Right atrium auricular region (tissue), 2 donors: ENCODE results near the gene ARF6. TPM values are rescaled to one million over a fixed set of nuclear protein-coding genes. Genes with fewer than 3 reads are reported as not detected.
"Not testable (repeated sequence)": the region's sequence is repeated elsewhere in the genome, so short reads cannot be mapped to it uniquely, and the experiment has no call there.

Experiments used
- DNase-seq: peaks from one replicate; pipeline ENCODE4 v3.0.0-alpha.2; 2019; ENCODE audit warnings: low spot score
- H3K27ac ChIP-seq, 2 donors: fragments of 200-600 bp; sonication (generic); 1 replicate in 1 of 2; 2 replicates in 1 of 2; pipeline ENCODE4 v1.5.1; 2016 to 2019
- H3K27me3 ChIP-seq, 2 donors: fragments of 200-600 bp; sonication (generic); one replicate each; pipeline versions ENCODE4 v1.5.1 to v1.6.0; 2017 to 2019
- H3K36me3 ChIP-seq: fragments of 200-600 bp; sonication (generic); one replicate; pipeline ENCODE4 v1.5.1; 2016
- H3K4me1 ChIP-seq, 2 donors: fragments of 200-600 bp; sonication (generic); one replicate each; pipeline versions ENCODE4 v1.5.1 to v1.6.0; 2017 to 2019
- H3K4me3 ChIP-seq, 2 donors: fragments of 200-600 bp; sonication (generic); 1 replicate in 1 of 2; 2 replicates in 1 of 2; pipeline ENCODE4 v1.5.1; 2017 to 2019; ENCODE audit warnings: mild to moderate bottlenecking in 1 of 2, moderate library complexity in 1 of 2
- H3K9me3 ChIP-seq, 2 donors: fragments of 200-600 bp; sonication (generic); one replicate each; pipeline ENCODE4 v1.5.1; 2019
- total RNA-seq, 2 donors: library from RNA; depleted of rRNA; stranded (reverse); fragments of >200 nt; gene quantifications; one replicate each; pipeline ENCODE4 v1.1.0, GENCODE V29; 2016
- TF ChIP-seq, protein P1 (sequence below), 2 donors: fragments of 200-600 bp; sonication (generic); IDR thresholded peaks; one replicate each; pipeline ENCODE4 v1.5.1; 2019; ENCODE audit warnings: antibody characterized with exemption in 2 of 2

Gene ARF6
- total RNA-seq, 2 donors from 2014 or later: 21.4 to 25.1 TPM

DNA sequence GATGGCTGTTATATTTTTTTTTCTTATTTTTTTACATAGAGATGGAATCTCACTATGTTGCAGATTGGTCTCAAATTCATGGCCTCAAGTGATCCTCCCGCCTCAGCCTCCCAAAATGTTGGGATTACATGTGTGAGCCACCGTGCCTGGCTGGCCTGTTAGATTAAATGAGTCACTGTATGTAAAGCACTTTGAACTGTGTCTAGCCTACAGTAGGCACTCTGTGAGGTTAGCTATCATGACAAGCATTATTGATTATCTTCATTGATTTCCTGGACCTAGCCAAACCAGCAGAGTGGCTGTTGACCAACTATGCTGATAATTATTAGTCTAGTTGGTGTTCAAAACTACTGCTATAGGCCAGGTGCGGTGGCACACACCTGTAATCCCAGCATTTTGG lies 42.6 kb downstream of the ARF6 start:
- DNase-seq: no peak
- H3K4me3 ChIP-seq: no peak overlapping the region
- H3K27ac ChIP-seq: no peak overlapping the region
- H3K27me3 ChIP-seq: no peaks in the 10 kb centered on the region
- TF ChIP-seq, protein P1, sequence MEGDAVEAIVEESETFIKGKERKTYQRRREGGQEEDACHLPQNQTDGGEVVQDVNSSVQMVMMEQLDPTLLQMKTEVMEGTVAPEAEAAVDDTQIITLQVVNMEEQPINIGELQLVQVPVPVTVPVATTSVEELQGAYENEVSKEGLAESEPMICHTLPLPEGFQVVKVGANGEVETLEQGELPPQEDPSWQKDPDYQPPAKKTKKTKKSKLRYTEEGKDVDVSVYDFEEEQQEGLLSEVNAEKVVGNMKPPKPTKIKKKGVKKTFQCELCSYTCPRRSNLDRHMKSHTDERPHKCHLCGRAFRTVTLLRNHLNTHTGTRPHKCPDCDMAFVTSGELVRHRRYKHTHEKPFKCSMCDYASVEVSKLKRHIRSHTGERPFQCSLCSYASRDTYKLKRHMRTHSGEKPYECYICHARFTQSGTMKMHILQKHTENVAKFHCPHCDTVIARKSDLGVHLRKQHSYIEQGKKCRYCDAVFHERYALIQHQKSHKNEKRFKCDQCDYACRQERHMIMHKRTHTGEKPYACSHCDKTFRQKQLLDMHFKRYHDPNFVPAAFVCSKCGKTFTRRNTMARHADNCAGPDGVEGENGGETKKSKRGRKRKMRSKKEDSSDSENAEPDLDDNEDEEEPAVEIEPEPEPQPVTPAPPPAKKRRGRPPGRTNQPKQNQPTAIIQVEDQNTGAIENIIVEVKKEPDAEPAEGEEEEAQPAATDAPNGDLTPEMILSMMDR (IDR thresholded peaks at IDR 0.05): no peak
- no peaks in the 10 kb centered on the region for H3K9me3 ChIP-seq
- no peaks in the 10 kb centered on the region for H3K36me3 ChIP-seq
- H3K4me1 ChIP-seq: no peaks in the 10 kb centered on the region

GRCh38 chr14:49936246-49936645 lies 43.4 kb downstream of the ARF6 start:
- not testable (repeated sequence) for H3K36me3 ChIP-seq, H3K27me3 ChIP-seq, H3K27ac ChIP-seq, H3K4me1 ChIP-seq, H3K4me3 ChIP-seq, H3K9me3 ChIP-seq, DNase-seq

DNA sequence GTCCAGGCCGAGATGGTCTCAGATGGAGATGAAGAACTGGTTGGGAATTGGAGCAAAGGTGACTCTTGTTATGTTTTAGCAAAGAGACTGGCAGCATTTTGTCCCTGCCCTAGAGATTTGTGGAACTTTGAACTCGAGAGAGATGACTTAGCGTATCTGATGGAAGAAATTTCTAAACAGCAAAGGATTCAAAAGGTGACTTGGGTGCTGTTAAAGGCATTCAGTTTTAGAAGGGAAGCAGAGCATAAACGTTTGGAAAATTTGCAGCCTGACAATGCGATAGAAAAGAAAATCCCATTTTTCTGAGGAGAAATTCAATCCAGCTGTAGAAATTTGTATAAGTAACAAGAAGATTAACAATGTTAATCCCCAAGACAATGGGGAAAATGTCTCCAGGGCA lies 44.0 kb downstream of the ARF6 start:
- not testable (repeated sequence) for DNase-seq, H3K27ac ChIP-seq, H3K4me3 ChIP-seq, H3K9me3 ChIP-seq, H3K4me1 ChIP-seq, H3K36me3 ChIP-seq, H3K27me3 ChIP-seq

DNA sequence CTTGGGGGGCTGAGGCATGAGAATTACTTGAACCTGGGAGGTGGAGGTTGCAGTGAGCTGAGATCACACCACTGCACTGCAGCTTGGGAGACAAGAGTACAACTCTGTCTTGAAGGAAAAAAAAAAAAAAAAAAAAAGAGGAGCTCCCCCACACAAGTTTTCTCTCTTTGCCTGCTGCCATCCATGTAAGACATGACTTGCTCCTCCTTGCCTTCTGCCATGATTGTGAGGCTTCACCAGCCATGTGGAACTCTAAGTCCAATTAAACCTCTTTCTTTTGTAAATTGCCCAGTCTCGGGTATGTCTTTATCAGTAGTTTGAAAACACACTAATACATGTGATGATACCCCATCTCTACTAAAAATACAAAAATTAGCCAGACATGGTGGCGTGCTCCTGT lies 46.3 kb downstream of the ARF6 start:
- not testable (repeated sequence) for H3K27me3 ChIP-seq, DNase-seq, H3K27ac ChIP-seq, H3K4me3 ChIP-seq, H3K9me3 ChIP-seq, H3K36me3 ChIP-seq, H3K4me1 ChIP-seq

- no peak overlapping the region for H3K4me3 ChIP-seq
- H3K36me3 ChIP-seq: no peaks in the 10 kb centered on the region
- TF ChIP-seq, protein P1 (IDR thresholded peaks at IDR 0.05): no peak
- no peak for DNase-seq
- H3K9me3 ChIP-seq: no peaks in the 10 kb centered on the region
- H3K27me3 ChIP-seq: no peaks in the 10 kb centered on the region
- no peaks in the 10 kb centered on the region for H3K4me1 ChIP-seq
- no peak overlapping the region for H3K27ac ChIP-seq
Measured at GRCh38 chr14:49939884-49940510, 47.1 kb downstream of the ARF6 start.

DNA sequence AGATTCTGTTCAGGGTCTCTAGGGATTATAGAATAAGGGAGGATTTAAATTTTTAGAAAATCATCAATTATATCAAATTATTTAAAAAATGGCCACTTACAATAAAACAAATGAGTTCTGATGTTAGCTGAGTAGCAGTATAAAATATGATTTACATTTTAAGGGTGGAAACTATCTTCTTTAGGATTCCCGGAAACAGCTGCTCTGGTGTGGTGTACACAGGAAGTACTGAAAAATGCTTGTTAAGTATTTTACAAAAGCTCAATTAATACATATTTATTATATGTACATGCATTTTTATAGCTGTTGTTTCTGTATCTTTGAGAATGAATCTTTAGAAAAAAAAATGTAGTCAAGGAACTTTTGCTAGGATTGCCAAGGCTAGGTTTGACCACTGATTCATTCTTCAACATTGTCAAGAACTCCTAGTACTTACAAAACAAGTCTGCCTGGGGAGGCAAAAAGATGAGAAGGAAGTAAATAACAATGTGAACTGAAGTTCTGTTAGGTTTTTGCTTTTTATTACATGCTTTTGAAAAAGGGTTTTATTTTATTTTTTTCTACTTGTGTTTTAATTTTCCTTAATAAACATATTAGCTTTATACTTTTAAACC lies 48.0 kb downstream of the ARF6 start:
- TF ChIP-seq, protein P1 (IDR thresholded peaks at IDR 0.05): no peak
- Histone ChIP-seq H3K27me3 (no peaks in the 10 kb centered on the region), H3K36me3 (no peaks in the 10 kb centered on the region), H3K27ac (no peak overlapping the region), H3K4me3 (no peak overlapping the region), H3K4me1 (no peaks in the 10 kb centered on the region), H3K9me3 (no peaks in the 10 kb centered on the region)
- DNase-seq: no peak

DNA sequence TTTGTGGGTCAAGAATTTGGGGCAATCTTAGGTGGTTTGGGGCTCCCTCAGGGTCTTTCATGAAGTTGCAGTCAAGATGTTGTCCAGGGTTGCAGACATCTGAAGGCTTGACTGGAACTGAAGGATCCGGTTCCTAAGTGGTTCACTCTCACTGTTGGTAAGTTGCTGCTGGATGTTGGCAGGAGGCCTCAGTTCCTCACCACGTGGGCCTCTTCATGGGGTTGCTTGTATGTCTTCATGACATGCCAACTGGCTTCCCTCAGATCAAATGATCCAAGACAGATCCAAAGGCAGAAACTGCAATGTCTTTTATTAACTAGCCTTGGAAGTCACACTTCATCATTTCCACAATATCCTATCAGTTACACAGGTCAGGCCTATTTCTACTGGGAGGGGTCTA lies 49.2 kb downstream of the ARF6 start:
- H3K27ac ChIP-seq: no peak overlapping the region

More for the DNA sequence above, 49.2 kb downstream of the ARF6 start:
- Histone ChIP-seq H3K27me3 (no peaks in the 10 kb centered on the region), H3K4me1 (peaks cover 0 to 8% of the 10 kb centered on the region in 2 donors), H3K4me3 (no peak overlapping the region), H3K36me3 (no peaks in the 10 kb centered on the region), H3K9me3 (no peaks in the 10 kb centered on the region)
- TF ChIP-seq, protein P1 (IDR thresholded peaks at IDR 0.05): no peak
- DNase-seq: no peak
